Measurements from ENCODE around the gene DAP.
"Not testable (repeated sequence)": the region's sequence is repeated elsewhere in the genome, so short reads cannot be mapped to it uniquely, and the experiment has no call there.

Gene DAP

DNA sequence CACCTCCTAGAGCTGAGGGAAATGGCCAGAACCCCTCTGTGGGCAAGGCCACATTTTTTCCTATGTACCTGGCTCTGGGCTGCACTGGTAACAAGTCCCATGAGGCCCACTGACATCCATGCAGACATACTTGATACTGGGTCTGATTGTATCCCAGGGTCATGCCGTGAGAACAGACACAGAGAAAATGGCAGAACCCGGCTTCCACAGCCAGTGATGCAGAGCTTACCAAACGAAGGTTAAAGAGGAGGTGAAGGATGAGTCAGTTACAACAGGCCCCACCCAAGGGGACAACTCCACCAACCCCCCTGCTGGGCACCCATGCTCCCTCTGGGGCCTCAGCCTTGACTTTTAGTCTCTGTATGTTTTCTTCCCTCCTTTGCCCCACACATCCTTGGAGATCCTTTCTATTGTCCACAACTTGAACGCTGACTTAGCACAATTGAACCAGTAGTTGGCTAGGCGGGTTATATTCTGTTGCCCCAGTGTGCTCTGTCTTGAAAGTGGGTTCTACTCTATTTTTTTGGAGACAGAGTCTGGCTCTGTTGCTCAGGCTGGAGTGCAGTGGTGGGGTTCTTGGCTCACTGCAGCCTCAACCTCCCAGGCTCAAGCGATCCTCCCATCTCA lies 93.5 kb downstream of the DAP start:
- no peak for DNase-seq

DNA sequence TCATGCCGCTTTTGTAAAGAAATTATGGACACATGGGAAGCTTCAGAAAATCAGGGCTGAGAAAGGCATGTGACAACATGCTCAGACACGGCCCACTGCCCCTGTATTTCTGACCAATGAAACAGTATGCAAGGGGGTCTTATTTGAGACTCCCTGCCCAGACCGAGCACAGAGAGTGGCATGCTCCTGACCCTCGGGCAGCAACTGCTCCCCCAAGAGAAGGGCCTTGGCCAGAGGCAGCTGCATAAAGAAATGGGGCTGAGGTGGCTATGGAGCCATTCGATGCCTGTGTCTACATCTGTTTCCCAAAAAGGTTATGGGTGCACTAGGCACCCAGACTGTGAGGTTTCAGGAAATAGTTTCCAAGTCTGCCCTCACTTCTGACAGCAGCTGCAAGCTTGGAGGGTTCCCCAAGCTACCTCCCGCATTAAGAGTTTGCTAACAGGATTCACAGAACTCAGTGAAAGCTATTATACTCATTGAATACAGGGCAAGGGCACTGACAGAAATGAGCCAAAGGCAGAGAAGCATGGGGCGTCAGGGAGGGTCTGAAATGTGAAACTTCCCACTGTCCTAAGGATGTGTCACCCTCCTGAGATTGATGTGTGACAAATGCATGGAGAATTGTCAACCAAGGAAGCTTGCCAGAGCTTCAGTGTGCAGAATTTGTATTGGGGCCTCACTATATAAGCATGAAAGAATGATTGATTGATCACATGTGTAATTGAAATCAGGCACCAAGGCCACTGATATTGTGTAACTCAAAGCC lies 94.3 kb downstream of the DAP start:
- DNase-seq: no peak

DNA sequence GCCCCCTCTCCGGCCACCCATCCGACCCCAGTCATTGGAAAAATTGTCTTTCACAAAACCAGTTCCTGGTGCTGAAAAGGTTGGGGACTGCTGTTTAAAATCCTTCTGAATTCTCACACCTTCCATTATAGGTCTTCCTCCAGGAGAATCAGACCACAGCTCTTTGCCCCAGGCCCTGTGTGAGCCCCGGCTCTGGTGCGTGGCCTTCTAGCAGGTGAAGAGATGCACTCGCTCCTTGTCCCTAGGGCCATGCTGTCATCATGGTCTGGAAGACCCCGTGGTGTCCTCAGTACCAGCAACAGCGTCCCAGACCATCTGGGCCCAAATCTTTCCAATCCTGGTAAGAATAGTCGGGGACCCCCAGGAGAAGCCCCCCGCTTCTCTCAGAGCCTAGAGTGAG lies 95.2 kb downstream of the DAP start:
- DNase-seq: no peak

DNA sequence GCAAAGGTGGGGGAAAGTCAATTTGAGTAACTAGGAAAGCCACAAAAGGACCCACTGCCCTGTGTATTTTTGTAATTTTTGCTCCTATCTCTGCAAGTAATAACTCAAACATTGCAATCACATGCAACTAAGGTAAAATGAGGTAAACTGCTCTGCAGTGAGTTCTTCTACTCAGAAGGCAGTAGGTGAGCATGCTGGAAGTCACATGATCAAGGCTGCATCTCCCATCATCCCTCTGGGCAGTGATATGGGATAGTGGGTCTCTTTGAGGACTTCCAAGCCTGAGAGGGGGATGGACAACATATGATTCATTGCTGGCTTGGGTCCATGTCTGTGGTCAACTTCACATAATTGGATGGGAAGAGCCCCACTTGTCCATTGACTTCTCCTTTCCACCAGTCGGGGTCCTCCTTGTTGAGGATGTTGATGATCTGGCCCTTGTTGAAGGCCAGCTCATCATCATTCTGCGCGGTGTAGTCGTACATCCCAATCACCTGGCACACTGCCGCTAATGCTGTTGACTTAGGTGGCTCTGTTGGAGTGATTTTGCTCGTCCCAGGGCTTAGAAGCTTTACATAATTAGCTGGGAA lies 96.8 kb downstream of the DAP start:
- DNase-seq: not testable (repeated sequence)

DNA sequence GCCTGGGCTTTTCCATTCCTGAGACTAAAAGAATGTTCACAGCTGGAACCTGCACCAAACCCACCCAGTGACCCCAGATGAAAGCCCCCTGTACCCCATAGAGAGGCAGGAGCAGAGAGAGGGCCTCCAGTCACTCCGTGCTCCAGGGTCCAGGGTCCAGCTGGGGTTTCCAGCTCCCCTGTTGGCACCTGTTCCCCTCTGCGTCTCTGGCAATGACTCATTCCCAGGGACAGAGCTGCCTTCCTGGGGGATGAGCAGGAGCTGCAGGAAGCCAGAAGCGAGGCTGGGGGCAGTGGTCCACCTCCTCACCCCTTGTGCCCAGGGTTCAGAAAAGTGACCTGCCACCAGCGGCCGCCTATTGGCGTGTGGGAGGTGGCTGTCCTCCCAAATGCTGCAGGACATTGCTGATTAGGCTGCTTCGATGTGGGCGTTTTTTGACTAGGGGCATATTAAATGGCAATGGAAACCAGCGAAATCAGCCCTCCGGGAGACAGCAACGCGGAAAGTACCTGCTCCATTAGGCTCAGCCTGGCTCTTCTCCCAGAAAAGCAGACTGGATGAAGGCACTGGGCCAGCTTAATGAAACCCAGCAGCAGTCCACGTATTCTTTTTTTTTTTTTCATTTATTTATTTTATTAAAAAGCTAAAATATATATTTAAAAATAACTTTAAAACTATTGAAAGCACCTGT lies 97.4 kb downstream of the DAP start:
- DNase-seq: no peak

DNA sequence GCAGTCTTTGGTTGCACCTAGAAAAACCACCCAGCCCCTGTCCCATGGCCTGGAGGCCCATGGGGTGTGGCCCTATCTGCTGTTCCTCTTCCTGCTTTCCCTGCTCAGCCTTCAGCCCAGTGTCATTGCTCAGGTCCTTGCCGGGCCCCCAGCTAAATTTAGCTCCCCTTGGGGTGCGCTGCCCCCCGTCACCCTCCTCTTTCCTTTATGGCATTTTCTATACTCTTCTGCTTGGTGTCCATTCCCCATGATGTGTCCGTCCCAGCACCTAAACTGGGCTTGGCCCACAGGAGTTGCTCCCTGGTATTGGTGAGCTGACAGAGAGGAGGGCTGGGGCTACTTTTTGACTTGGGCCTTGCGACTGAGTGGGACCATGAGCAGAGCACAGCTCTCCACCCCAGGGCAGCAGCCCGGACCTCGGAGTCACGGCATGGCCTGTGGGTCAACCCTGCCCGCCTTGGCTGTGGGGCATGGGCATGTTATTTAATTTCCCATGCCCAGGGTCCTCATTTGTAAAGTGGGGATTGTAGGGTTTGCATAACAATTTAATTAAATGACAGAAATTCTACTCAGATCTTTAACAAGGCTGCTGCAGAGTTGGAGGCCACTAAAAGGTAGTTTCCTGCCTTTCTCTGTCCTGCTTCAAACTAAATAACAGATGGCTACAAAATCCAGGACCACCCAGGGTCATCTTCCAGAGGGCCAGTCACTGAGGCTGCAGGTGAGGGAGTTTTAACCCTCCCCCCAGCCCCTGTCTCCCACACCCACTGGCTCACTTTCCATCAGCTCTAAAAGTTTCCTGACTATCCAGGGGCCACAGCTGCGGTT lies 98.2 kb downstream of the DAP start:
- no peak for DNase-seq

DNA sequence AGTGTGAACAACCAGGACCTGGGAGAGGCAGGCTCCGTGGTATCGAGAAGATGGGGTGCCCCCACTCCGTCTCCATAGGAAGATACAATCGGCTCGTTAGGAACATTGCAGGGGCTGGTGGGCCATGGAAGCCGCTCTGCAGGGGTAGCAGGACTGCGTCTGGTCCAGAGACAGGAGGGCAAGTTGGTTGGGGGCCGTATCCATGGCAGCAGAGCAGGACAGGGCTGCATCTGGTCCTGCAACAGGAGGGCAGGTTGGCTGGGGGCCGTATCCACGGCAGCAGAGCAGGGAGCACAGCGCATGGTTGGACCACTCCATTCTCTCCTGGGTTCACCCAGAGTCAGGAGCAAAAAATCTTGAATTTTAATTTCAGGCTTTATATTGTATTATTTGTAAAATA lies 99.0 kb downstream of the DAP start:
- DNase-seq: no peak

DNA sequence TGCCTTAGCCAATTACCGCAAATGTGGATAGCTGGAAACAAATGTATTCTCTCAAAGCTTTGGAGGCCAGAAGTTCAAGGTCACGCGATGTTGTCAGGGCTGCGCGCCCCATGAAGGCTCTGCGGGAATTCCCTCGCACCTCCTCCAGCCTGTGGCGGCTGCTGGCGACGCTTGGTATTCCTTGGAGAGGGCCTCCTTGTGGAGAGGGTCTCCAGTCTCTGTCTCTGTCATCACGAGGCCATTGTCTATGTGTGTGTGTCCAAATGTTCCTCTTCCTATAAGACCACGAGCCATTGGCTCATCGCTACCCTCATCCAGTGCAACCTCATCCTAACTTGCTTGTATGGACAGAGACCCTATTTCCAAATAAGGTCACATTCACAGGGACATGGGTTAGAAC lies 99.6 kb downstream of the DAP start:
- no peak for DNase-seq

DNA sequence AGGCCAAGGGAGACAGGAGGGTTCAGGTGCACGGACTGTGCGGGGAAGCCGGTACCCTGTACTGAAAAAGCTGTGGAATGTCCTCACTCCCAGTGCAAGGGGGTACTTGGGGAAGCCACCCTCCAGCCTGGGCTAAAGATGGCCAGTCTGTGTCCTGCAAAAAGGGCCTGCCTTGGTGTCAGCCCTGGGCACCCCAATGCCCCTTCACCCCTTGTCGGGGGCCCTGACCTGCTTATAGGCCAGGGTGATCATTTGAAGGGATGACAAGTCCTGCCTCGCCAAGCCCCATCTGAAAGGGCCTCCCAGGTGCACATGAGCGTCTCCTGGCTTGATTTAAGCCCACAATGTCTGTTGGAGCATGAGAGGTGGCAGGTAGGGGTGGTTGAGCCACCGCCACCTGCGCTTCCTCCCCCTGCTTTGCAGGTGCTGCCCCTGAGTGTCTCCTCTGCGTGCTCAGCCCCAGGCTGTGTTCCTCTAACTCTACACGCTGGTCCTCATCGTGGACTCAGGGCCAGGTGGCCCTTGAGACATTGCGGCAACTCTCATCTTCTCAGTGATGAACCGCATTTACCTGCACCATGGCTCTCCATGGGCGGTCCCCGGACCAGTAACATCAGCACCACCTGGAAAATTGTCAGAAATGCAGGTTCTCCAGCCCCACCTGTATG lies 100.2 kb downstream of the DAP start:
- no peak for DNase-seq

DNA sequence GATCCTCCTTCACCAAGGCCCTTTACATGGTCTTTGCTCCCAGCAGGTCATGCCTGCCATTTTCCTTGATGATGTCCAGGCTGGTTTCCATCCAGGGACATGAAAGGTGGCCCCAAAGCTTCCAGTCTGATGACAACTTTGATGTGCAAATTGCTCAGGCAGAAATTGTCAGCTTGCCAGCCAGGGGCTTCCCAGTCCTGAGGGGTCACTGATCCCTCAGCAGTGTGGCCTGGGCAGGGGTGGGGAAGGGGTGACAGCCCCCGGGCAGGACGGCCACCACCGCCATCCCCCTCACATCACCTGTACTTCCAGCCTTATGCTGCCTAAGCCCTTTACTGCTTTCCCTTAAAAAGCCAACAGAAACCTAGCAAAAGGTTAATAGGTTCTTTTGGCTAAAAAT lies 100.9 kb downstream of the DAP start:
- no peak for DNase-seq

DNA sequence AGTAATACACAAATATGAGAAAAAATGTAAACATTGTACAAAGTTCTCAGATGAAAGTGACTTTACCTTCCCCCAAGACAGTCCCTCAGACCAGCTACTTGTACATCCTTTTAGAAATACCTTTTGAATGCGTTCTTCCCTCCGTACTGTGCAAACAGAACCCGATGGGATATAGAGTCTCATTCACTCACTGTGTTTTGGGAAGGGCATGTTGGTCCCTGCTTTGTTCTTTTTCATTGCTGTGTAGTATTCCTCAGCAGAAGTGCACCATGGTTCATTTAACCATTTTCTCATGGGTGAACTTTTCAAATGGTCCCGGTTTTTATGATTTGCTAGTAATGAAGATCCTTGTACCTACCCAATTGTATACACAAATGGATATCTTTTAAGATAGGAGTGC lies 102.8 kb downstream of the DAP start:
- DNase-seq: no peak

DNA sequence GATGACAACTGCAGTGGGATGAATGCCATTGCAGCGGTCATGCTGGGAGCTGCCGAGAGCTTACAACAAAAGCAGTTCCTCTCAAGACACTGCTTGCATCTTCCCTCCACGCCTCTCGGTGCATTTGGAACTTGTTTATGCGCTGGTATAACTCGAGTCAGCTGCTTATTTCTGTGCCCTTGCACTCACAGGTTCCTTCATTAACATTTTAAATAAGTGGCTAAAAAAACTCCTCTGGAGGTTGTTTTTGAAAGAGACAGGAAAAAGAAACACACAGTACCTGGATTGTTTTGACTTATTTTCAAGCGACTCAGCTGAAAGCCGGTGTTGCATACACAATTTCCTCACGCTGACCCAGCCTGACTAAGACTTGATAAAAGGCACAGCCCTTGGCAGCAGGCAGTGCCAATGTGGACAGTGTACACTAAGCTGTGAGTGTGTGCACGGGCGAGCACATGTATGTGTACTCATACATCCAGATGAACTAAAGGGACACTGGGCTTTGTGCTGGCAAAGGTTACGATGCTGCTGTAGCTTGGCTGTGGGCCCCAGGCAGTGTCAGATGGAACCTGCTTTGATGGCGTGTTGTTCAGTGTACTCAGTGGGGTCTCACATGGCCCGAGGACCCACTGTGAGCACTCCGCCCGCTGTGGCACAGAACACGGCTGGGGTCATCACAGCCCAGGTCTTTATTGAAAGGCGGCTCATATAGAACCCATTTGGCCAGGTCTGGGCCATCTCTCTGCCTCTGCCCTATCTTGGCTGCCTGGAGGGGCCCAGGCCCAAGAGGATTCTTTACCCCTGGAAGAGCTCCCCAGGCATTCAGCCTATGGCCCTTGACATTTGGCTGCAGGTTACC lies 104.8 kb downstream of the DAP start:
- no peak for DNase-seq

DNA sequence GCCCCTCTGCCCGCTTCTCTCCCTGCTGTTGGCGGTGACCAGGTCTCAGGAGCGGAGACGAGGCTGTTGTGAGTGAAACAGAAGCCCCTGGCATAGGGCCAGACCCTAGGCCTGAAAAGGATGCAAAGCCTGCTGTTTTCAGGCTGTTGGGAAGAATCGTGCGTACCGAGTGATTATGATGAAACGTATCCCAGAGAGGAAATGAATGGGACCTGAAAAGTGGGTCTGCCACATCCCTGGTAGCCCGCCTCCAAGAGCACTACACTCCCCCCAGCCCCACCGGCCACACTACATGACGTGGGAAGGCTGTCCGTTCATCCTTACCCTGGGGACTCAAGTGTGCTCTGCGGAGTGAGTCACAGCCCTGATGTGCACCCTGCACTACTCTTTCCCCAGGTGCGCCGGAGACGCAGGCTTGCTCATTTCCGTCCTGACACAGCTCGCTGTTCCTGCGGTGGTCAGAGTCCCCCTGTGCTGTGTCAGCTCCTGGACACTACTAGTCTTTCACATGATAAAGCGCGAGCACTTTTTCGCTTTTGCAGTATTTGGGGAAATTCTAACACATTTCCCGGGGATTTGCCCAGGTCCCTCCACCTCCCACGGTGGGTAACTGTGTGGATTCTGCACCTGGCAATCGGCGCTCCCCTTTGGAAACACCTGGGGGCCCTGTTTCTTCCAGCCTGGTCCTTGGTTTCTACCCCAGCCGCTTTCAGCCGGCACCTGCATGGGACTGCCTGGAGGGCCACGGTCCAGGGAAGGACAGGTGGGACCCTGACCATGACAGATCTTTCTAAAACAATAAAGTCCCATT lies 105.7 kb downstream of the DAP start:
- no peak for DNase-seq

DNA sequence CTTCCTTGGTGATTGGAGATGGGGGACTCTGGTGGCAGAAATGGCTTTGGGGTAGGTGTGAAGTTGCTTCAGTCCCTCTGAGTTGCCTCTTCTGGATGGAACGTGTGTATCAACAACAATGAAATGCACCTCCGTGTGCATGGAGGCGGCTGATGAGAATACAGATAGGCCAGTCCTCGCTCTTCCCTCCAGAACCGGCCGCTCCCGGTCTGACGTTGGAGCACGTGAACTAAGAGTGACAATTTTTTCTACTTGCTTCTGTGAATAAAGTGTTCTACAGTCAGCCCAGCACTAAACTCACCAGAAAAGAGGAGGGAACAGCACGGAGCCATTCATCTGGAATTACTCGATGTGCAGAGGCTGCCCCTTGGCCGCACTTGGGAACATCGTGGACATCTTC lies 106.5 kb downstream of the DAP start:
- DNase-seq: no peak

DNA sequence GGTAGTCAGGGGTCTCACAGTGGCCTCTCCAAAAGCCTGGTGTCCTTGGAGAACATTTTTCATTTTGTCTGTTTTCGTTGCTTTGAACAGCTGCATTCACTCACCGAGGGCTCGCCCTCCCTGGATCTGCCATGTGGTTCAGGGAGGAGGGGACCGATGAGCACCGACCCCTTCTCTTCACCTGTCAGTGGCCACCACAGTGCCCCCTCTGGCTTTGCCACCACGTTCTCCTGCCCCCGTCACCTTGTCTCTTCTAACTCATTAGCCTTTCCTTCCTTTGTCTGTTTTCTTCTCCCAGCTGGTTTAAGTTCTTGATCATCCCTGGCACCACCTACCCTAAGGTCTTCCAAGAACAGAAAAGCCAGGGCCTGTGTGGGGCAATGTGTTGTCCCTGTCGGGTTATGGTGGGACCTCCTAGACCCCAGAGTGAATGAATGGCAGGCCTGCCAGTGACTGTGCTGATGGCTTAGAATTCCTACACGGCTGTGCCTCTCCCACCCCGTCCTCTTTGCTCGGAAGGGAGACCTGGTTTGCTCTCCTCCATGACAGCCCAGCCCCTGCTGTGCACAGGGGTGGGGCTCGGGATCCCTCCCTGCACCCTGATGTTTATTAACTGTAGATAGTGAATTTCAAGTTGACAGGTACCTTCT lies 107.2 kb downstream of the DAP start:
- DNase-seq: no peak

DNA sequence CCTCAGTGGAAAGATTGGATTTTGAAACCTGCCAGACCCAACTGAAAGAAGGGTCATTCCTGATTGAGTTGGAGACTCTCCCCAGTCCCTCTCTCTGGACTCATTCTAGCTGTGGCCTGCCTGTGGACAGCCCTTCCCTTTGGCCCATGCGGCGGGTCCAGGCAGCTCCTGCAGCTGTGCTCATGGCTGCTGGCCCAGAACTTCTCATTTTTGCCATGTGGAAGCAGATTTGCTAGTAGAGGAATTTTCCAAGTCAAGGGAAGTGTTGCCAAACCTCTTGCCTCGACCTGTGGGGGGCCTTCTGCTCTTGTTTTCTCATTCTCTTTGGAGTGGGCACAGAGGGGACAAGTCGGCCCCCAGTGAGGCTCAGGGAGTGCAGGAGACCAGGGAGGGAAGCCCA lies 108.0 kb downstream of the DAP start:
- DNase-seq: no peak

DNA sequence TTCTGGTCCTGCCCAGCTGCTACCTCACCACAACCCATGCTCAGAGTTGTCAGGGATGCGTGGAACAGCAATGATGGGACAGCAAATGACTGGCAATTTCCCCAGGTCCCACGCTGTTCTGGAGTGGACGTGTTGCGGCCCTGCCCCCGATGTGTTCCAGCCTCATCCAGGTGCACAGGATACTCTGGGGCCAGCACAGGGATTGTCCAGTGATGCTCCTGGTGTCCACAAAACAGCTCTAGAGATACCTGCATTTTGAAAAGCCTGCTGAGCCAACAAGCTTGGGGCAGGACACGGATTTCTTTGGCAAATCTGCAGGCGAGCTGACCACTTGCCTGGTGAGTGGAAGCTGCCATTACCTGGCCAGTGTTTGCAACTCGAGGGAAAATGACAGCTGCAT lies 108.4 kb downstream of the DAP start:
- no peak for DNase-seq

DNA sequence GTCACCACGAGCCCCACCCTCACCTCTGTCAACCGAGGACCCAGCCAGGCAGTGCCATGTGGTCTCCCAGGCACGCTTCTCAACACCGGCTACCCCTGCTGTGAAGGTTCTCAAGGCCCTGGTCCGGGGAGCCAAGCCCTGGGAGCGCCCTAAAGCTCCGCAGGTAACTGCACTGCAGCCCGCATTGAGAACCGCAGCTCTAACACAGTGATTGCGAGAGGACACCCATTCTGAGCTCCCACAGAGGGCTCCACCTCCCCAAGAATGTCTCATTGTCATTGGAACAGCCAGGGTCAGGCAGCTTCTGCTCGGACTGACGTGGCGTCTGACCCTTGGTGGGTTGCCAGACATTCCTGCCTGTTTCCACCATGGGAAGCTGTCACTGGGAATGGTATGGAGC lies 108.9 kb downstream of the DAP start:
- no peak for DNase-seq

DNA sequence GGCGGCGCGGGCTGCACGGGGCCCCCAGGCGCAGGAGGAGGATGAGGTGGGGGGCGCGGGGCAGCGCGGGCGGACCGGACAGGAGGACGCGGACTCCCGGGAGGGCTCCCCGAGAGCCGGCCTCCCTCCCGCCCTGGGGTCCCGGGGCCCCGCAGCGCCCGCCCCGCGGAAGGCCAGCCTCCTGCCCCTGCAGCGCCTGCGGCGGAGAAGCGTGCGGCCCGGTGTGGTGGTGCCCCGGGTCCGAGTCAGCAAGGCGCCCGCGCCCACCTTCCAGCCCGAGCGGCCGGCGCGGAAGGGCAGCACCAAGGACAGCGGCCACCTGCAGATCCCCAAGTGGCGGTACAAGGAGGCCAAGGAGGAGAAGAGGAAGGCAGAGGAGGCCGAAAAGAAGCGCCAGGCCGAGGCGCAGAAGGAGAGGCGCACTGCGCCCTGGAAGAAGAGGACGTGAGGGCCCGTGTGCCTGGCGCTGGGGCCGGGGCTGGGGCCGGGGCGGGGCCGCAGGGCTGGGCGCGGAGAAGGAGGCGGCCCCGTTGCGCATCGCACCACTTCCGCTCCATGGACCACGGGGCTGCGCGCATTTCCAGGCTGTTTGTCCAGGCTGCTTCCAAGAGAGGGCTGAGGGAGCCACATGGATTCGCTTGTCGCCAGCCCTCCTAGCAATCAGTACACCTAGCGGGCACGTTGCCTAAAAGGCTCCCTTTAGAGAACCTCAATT lies 111.2 kb downstream of the DAP start:
- DNase-seq: no peak

Data from central memory CD4-positive, alpha-beta T cell (primary cell).